WTC11 (cell line): ENCODE data around the gene MMP23B.

Experiments used
- ESRRA ChIP-seq: sonication (generic); formaldehyde crosslinking; IDR thresholded peaks from 2 replicates; pipeline ENCODE4 v1.8.1; 2022; ENCODE audit warnings: mild to moderate bottlenecking, missing genetic modification reagents, borderline replicate concordance
- MAX ChIP-seq: sonication (generic); formaldehyde crosslinking; IDR thresholded peaks from 2 replicates; pipeline ENCODE4 v1.8.0; 2022; ENCODE audit warnings: mild to moderate bottlenecking, missing genetic modification reagents
- PRRX2 ChIP-seq: fragments of 250-450 bp; sonication (Bioruptor Pico); IDR thresholded peaks from 2 replicates; pipeline ENCODE4 v1.8.0; 2021; ENCODE audit warnings: mild to moderate bottlenecking
- TF ChIP-seq, protein P1 (sequence below): fragments of 200-600 bp; IDR thresholded peaks from 2 replicates; pipeline ENCODE4 v1.8.0; 2022; ENCODE audit warnings: antibody characterized with exemption

DNA sequence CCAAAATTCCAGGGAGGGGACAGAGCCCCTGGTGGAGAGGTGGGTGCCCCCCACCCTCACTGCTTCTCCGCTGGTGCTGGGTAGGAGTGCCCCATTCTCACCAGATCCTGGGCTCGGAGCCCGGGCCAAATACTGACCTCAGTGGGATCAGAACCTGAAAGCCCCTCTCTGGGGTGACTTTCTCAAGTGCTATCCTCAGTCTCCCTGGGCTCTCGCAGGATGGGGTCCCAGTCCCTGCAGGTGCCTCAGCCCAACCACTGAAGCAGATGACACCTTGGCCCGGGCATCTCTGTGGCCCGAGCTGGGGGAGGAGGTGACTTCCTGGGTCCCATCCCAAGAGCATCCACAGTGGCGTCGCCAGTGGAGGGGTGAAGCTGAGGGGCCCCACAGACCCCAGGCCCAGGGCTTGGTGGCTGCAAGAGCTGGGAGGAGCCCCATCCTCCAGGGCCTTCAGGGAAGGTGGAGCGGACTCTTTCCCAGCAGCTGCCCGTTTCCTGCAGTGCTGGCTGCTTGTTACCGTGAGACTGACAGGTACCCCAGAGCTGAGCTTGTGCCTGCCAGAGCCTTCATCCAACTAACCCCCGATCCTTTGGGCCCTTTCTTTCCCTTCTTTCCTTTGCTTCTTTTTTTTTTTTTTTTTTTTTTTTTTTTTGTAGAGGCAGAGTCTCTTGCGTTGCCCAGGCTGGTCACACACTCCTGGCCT lies 28.2 kb upstream of the MMP23B start:
- TF ChIP-seq, protein P1, sequence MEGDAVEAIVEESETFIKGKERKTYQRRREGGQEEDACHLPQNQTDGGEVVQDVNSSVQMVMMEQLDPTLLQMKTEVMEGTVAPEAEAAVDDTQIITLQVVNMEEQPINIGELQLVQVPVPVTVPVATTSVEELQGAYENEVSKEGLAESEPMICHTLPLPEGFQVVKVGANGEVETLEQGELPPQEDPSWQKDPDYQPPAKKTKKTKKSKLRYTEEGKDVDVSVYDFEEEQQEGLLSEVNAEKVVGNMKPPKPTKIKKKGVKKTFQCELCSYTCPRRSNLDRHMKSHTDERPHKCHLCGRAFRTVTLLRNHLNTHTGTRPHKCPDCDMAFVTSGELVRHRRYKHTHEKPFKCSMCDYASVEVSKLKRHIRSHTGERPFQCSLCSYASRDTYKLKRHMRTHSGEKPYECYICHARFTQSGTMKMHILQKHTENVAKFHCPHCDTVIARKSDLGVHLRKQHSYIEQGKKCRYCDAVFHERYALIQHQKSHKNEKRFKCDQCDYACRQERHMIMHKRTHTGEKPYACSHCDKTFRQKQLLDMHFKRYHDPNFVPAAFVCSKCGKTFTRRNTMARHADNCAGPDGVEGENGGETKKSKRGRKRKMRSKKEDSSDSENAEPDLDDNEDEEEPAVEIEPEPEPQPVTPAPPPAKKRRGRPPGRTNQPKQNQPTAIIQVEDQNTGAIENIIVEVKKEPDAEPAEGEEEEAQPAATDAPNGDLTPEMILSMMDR: no peak
- TF ChIP-seq MAX (no peak), ESRRA (CRISPR knock-in tag) (no peak), PRRX2 (CRISPR knock-in tag) (no peak)
